ENCODE data around the gene ST8SIA6.

DNA sequence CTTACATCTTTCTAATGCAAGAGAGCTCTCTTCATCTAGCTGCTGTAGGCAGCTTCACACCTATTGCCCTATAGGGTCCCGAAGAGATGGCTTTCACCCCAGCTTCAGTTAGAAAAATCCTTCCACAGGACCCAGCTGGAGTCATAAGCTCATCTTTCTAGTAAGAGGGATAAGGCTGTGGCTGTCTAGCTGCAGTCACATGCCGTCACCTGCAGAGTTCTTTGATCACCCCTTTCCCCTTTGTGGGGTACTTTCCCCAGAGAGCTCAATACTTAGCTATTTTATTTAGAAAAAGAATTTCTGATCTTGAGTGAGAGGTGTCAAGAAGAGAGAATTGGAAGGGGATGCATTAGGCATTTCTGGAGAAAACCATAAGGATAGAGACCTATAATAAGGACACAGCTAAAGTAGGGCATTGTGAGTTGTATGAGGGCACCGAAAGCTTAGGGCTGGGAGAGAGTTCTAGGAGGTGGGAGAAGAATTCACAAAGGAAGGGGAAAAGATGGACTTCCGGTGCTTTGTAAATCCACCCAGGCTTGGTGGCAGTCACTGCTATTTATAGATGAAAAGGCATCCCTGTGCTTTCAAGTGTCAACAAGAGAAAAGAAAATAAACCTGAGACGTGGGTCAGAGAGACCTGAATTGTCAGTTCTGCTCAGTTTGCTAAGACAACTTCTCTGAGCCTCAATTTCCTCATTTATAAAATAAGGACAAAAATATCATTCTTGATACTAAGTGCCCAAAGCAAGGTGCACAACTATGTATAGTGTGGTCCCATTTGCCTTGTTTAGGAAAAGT, 11.1 kb upstream of the ST8SIA6 start:
- TF ChIP-seq, protein P1, sequence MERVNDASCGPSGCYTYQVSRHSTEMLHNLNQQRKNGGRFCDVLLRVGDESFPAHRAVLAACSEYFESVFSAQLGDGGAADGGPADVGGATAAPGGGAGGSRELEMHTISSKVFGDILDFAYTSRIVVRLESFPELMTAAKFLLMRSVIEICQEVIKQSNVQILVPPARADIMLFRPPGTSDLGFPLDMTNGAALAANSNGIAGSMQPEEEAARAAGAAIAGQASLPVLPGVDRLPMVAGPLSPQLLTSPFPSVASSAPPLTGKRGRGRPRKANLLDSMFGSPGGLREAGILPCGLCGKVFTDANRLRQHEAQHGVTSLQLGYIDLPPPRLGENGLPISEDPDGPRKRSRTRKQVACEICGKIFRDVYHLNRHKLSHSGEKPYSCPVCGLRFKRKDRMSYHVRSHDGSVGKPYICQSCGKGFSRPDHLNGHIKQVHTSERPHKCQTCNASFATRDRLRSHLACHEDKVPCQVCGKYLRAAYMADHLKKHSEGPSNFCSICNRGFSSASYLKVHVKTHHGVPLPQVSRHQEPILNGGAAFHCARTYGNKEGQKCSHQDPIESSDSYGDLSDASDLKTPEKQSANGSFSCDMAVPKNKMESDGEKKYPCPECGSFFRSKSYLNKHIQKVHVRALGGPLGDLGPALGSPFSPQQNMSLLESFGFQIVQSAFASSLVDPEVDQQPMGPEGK (CRISPR knock-in tag; IDR thresholded peaks at IDR 0.05; ENCODE audit: borderline replicate concordance) = no peak
- TF ChIP-seq PPARA (CRISPR knock-in tag; IDR thresholded peaks at IDR 0.05; ENCODE audit: borderline replicate concordance) (no peak), GLIS3 (CRISPR knock-in tag; IDR thresholded peaks at IDR 0.05) (no peak), CSDC2 (CRISPR knock-in tag; IDR thresholded peaks at IDR 0.05) (no peak), ZFP30 (CRISPR knock-in tag; IDR thresholded peaks at IDR 0.05) (no peak), ZC3H10 (CRISPR knock-in tag; IDR thresholded peaks at IDR 0.05) (no peak), OSR1 (CRISPR knock-in tag; IDR thresholded peaks at IDR 0.05) (no peak), TOX (CRISPR knock-in tag; IDR thresholded peaks at IDR 0.05; ENCODE audit: borderline replicate concordance) (no peak), RARB (CRISPR knock-in tag; IDR thresholded peaks at IDR 0.05) (no peak), ESRRG (CRISPR knock-in tag; IDR thresholded peaks at IDR 0.05) (no peak), ZNF565 (CRISPR knock-in tag; conservative IDR thresholded peaks at IDR 0.05; ENCODE audit: low read depth) (no peak)
- TF ChIP-seq, protein P2, sequence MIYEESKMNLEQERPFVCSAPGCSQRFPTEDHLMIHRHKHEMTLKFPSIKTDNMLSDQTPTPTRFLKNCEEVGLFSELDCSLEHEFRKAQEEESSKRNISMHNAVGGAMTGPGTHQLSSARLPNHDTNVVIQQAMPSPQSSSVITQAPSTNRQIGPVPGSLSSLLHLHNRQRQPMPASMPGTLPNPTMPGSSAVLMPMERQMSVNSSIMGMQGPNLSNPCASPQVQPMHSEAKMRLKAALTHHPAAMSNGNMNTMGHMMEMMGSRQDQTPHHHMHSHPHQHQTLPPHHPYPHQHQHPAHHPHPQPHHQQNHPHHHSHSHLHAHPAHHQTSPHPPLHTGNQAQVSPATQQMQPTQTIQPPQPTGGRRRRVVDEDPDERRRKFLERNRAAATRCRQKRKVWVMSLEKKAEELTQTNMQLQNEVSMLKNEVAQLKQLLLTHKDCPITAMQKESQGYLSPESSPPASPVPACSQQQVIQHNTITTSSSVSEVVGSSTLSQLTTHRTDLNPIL (CRISPR knock-in tag; IDR thresholded peaks at IDR 0.05; ENCODE audit: low read depth) = no peak
- TF ChIP-seq, protein P3, sequence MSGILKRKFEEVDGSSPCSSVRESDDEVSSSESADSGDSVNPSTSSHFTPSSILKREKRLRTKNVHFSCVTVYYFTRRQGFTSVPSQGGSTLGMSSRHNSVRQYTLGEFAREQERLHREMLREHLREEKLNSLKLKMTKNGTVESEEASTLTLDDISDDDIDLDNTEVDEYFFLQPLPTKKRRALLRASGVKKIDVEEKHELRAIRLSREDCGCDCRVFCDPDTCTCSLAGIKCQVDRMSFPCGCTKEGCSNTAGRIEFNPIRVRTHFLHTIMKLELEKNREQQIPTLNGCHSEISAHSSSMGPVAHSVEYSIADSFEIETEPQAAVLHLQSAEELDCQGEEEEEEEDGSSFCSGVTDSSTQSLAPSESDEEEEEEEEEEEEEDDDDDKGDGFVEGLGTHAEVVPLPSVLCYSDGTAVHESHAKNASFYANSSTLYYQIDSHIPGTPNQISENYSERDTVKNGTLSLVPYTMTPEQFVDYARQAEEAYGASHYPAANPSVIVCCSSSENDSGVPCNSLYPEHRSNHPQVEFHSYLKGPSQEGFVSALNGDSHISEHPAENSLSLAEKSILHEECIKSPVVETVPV (CRISPR knock-in tag; IDR thresholded peaks at IDR 0.05) = no peak
